HG03066 (cell line): Measurements from ENCODE around the gene TLE6.
"Not testable (repeated sequence)": the region's sequence is repeated elsewhere in the genome, so short reads cannot be mapped to it uniquely, and the experiment has no call there.

Experiments
- ATAC-seq: cut with Tn5 transposase; IDR thresholded peaks from one replicate; pipeline ENCODE4 v1.9.1; 2021; ENCODE audit warnings: low read depth; ENCODE audit not compliant: unreplicated experiment

The TLE6 gene

GRCh38 chr19:3001235-3001800, 24.0 kb downstream of the TLE6 start:
- ATAC-seq, result no peak

- no peak for ATAC-seq
Measured at GRCh38 chr19:3003046-3003445, 25.7 kb downstream of the TLE6 start.

- ATAC-seq, result no peak
Measured at GRCh38 chr19:3004522-3004921, 27.2 kb downstream of the TLE6 start.

GRCh38 chr19:3005345-3005744, 28.0 kb downstream of the TLE6 start:
- no peak for ATAC-seq

GRCh38 chr19:3006075-3006767, 28.9 kb downstream of the TLE6 start:
- no peak for ATAC-seq

- ATAC-seq, result no peak
Measured at GRCh38 chr19:3007975-3008374, 30.6 kb downstream of the TLE6 start.

GRCh38 chr19:3008994-3009393, 31.6 kb downstream of the TLE6 start:
- no peak for ATAC-seq

- no peak for ATAC-seq
Measured at GRCh38 chr19:3010871-3011270, 33.5 kb downstream of the TLE6 start.

GRCh38 chr19:3012059-3012458, 34.7 kb downstream of the TLE6 start:
- ATAC-seq, result not testable (repeated sequence)

- ATAC-seq, result no peak
Measured at GRCh38 chr19:3012621-3013262, 35.4 kb downstream of the TLE6 start.

- no peak for ATAC-seq
Measured at GRCh38 chr19:3013263-3013725, 35.9 kb downstream of the TLE6 start.

GRCh38 chr19:3014135-3014534, 36.8 kb downstream of the TLE6 start:
- no peak for ATAC-seq

GRCh38 chr19:3015126-3016057, 38.0 kb downstream of the TLE6 start:
- ATAC-seq, result no peak

GRCh38 chr19:3017923-3018322, 40.6 kb downstream of the TLE6 start:
- ATAC-seq, result no peak

GRCh38 chr19:3019211-3019854, 42.0 kb downstream of the TLE6 start:
- no peak for ATAC-seq

GRCh38 chr19:3020321-3020960, 43.1 kb downstream of the TLE6 start:
- no peak for ATAC-seq

GRCh38 chr19:3024509-3024869, 47.1 kb downstream of the TLE6 start:
- no peak for ATAC-seq

- ATAC-seq, result no peak
Measured at GRCh38 chr19:3024870-3025548, 47.6 kb downstream of the TLE6 start.

- no peak for ATAC-seq
Measured at GRCh38 chr19:3025549-3025886, 48.2 kb downstream of the TLE6 start.

GRCh38 chr19:3026768-3027167, 49.4 kb downstream of the TLE6 start:
- ATAC-seq, result no peak
